Psoas muscle (tissue), 8 donors: Measurements from ENCODE around the gene RALGAPA2. TPM values are rescaled to one million over a fixed set of nuclear protein-coding genes. Genes with fewer than 3 reads are reported as not detected.

Experiments
- ATAC-seq, 4 donors: fragments of 200-7000 bp; cut with Tn5 transposase; one replicate each; pipeline ENCODE4 v1.9.1; 2020; ENCODE audit warnings: moderate library complexity in 3 of 4, mild to moderate bottlenecking in 2 of 4
- DNase-seq, 2 donors: peaks; one replicate each; pipeline ENCODE4 v3.0.0-alpha.2; 2020
- H3K27ac ChIP-seq: fragments of 200-600 bp; one replicate; pipeline ENCODE4 v1.8.0; 2022
- H3K27me3 ChIP-seq, 3 donors: fragments of 200-600 bp in 1 of 3; one replicate each; pipeline versions ENCODE4 v1.6.1 to v1.8.0; 2013 to 2022; ENCODE audit warnings: low read length in 2 of 3, mild to moderate bottlenecking in 2 of 3, moderate library complexity in 1 of 3; ENCODE audit not compliant: insufficient read depth in 3 of 3
- H3K36me3 ChIP-seq, 2 donors: fragments of 200-600 bp in 1 of 2; one replicate each; pipeline versions ENCODE4 v1.6.1 to v1.8.0; 2013 to 2022; ENCODE audit warnings: low read depth in 1 of 2, mild to moderate bottlenecking in 1 of 2, moderate library complexity in 1 of 2; ENCODE audit not compliant: insufficient read depth in 1 of 2
- H3K4me1 ChIP-seq: fragments of 200-600 bp; one replicate; pipeline ENCODE4 v1.8.0; 2022
- H3K4me3 ChIP-seq: fragments of 200-600 bp; one replicate; pipeline ENCODE4 v1.8.0; 2022; ENCODE audit warnings: mild to moderate bottlenecking
- H3K9me3 ChIP-seq: fragments of 200-600 bp; one replicate; pipeline ENCODE4 v1.8.0; 2022
- WGBS, 3 donors: extraction: QIAGEN DNeasy Blood & Tissue Kit; methylation state at CpG; one replicate each; pipeline versions ENCODE4 v1.1.6 to v1.1.7; 2013; 5-methylcytosine and 5-hydroxymethylcytosine counted together
- intact Hi-C, 2 donors: fragments of 100-400 bp; cut with DNase I; formaldehyde crosslinking; loops; one replicate each; pipeline versions ENCODE4 v1.11.0 to v1.14.2; 2022
- polyA plus RNA-seq, 3 donors: library from polyadenylated mRNA; stranded (reverse); fragments of 200-250 nt; gene quantifications; one replicate each; pipeline ENCODE4 v1.2.3, GENCODE V29; 2013
- total RNA-seq, 4 donors: library from RNA; stranded (reverse); fragmentation: NEBNext Ultra II Directional in 2 of 4; extraction: Animal tissue kit (Norgen Biotek cat#: 25700) in 2 of 4; gene quantifications; one replicate each; pipeline versions ENCODE4 v1.2.1 to v1.2.4, GENCODE V29; 2021 to 2023
- TF ChIP-seq, protein P1 (sequence below): fragments of 200-600 bp; IDR thresholded peaks from one replicate; pipeline ENCODE4 v1.8.0; 2022; ENCODE audit warnings: antibody characterized with exemption
- donor health status: healthy with polysubstance abuse.
- donor health status: DM: no; HTN: no; CAD: no; lungs with moderate emphysema.
- donor health status: Bipolar disorder and iron deficiency.
- donor health status: healthy.
- donor health status: DM: yes; HTN: yes; CAD: no.
- donor health status: DM: no; HTN: no; CAD: no.
- donor health status: DM: no; HTN: no; CAD: no.
- donor health status: DM: yes; HTN: yes; CAD: no.

RALGAPA2 gene
- total and polyA plus RNA-seq, 7 donors = 12.2 to 75.5 (median 51.1) TPM

DNA sequence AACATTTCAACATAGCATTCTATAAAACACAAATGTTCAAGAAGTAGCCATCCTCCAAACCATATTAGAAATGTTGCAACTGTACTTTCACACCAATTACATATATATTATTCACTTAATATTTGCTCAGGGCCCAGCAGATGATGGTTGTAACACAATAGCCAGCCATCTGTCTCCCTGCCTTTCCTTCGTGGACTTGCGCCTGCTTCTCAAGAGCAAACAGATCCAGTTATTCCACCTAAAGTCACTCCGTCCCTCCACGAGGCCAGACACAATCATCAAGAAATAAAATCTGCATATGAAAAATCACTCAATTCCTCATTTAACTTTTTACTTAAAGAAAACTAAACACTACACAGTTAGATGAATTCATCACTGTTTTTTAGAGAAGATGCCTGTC, 160.4 kb downstream of the RALGAPA2 start:
- 78 to 93% (median 87%) methylated on average over 4 of the region's 4 CpGs for WGBS, 3 donors
- intact Hi-C loops = no loop called here
- H3K27me3 ChIP-seq = no peaks in the 10 kb centered on the region

DNA sequence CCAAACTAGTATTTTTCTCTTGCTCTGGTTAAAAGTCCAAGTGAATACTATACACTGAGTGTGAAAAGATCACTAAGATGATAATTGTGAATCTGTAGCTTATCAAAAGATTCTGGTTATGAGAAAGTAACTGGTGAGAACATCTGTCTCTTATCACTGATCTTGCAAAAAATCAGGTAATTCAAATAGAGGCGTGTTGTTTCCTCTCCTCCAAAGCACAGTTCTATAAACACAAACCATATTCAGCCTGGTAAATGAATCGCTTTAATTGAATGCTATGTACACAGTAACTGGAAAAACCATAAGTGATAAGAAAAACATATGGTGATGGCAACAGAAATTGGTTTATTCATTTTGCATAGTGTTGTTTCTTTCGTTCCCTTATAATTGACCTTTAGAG, 161.0 kb downstream of the RALGAPA2 start:
- peaks cover 3% of the 10 kb centered on the region for H3K9me3 ChIP-seq
- 80 to 91% (median 84%) methylated on average over 3 of the region's 3 CpGs for WGBS, 3 donors
- no peak for DNase-seq
- H3K36me3 ChIP-seq = peaks cover 5 to 21% of the 10 kb centered on the region in 2 donors
- no peak overlapping the region for H3K4me3 ChIP-seq
- H3K27ac ChIP-seq = no peak overlapping the region
- TF ChIP-seq, protein P1, sequence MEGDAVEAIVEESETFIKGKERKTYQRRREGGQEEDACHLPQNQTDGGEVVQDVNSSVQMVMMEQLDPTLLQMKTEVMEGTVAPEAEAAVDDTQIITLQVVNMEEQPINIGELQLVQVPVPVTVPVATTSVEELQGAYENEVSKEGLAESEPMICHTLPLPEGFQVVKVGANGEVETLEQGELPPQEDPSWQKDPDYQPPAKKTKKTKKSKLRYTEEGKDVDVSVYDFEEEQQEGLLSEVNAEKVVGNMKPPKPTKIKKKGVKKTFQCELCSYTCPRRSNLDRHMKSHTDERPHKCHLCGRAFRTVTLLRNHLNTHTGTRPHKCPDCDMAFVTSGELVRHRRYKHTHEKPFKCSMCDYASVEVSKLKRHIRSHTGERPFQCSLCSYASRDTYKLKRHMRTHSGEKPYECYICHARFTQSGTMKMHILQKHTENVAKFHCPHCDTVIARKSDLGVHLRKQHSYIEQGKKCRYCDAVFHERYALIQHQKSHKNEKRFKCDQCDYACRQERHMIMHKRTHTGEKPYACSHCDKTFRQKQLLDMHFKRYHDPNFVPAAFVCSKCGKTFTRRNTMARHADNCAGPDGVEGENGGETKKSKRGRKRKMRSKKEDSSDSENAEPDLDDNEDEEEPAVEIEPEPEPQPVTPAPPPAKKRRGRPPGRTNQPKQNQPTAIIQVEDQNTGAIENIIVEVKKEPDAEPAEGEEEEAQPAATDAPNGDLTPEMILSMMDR = no peak
- no peaks in the 10 kb centered on the region for H3K27me3 ChIP-seq
- no peak for ATAC-seq
- intact Hi-C loops = no loop called here
- H3K4me1 ChIP-seq = peaks cover 4% of the 10 kb centered on the region

More for the DNA sequence above, 160.4 kb downstream of the RALGAPA2 start:
- ATAC-seq (no peak), DNase-seq (no peak)
- peaks cover 3% of the 10 kb centered on the region for H3K9me3 ChIP-seq
- H3K36me3 ChIP-seq = peaks cover 5 to 25% of the 10 kb centered on the region in 2 donors
- H3K27ac ChIP-seq = no peak overlapping the region
- H3K4me1 ChIP-seq = no peaks in the 10 kb centered on the region
- TF ChIP-seq, protein P1 = no peak
- H3K4me3 ChIP-seq = no peak overlapping the region

DNA sequence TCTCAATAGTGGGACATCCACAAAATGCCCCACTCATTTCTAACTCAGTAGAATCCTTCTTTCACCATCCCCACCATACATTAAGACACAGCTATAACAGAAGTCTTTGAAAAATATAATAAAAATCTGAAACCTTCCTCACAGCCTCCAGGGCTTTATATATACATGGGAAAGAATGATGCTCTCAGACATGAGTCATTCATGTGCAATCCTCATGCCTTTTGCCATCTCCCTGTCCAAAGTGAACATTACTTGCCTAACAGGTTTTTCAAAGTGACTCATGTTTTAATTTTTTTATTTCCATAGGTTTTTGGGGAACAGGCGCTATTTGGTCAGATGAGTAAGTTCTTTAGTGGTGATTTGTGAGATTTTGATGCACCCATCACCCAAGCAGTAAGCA, 162.7 kb downstream of the RALGAPA2 start:
- H3K9me3 ChIP-seq = no peaks in the 10 kb centered on the region

DNA sequence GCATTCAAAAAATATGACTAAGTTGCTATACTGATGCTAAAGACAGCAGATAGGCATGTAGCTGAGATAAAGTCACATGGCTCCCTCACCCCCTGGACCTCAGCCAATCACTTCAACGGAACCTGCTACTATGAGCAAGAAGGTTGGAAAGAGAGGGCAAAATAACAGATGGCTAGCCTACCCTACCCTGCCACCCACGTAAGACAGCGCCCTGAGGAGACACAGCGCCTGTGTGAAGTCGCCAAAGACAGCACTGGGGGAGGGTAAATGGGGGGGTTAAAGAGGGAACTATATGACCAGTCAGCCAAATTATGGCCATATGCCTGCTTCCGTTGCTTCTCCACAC, 163.2 kb downstream of the RALGAPA2 start:
- intact Hi-C loops = no loop called here
- H3K4me3 ChIP-seq = no peak overlapping the region
- no peaks in the 10 kb centered on the region for H3K27me3 ChIP-seq
- DNase-seq = no peak
- WGBS, 3 donors = 81 to 84% (median 84%) methylated on average over 6 of the region's 6 CpGs
- ATAC-seq = peak; percentile 11 to 34 (median 28)
- peaks cover 0 to 22% of the 10 kb centered on the region in 2 donors for H3K36me3 ChIP-seq
- H3K27ac ChIP-seq = no peak overlapping the region
- H3K9me3 ChIP-seq = no peaks in the 10 kb centered on the region
- TF ChIP-seq, protein P1 = no peak
- H3K4me1 ChIP-seq = peaks cover 8% of the 10 kb centered on the region

More for the DNA sequence above, 162.7 kb downstream of the RALGAPA2 start:
- peak in 3 of 4 donors; percentile 26 to 55 (median 31) for ATAC-seq
- peaks cover 8% of the 10 kb centered on the region for H3K4me1 ChIP-seq
- no peaks in the 10 kb centered on the region for H3K27me3 ChIP-seq
- H3K4me3 ChIP-seq = no peak overlapping the region
- TF ChIP-seq, protein P1 = no peak
- intact Hi-C loops = no loop called here
- 91 to 98% (median 97%) methylated on average over 1 of the region's 1 CpG for WGBS, 3 donors
- no peak for DNase-seq
- peaks cover 0 to 20% of the 10 kb centered on the region in 2 donors for H3K36me3 ChIP-seq
- no peak overlapping the region for H3K27ac ChIP-seq
